Adrenal gland (tissue), 12 donors: ENCODE measurements around the gene LHX6. TPM values are rescaled to one million over a fixed set of nuclear protein-coding genes. Genes with fewer than 3 reads are reported as not detected.

Experiments used
- DNase-seq, 7 donors: peaks; one replicate each; pipeline ENCODE4 v3.0.0-alpha.2; 2019 to 2020
- H3K27ac ChIP-seq, 5 donors: fragments of 200-600 bp; sonication (generic) in 4 of 5; 1 replicate in 3 of 5; 2 replicates in 2 of 5; pipeline versions ENCODE4 v1.5.1 to v1.8.0; 2016 to 2020; ENCODE audit warnings: mild to moderate bottlenecking in 1 of 5
- H3K27me3 ChIP-seq: fragments of 200-600 bp; 2 replicates; pipeline ENCODE4 v1.8.0; 2021
- H3K36me3 ChIP-seq, 2 donors: fragments of 200-600 bp; replicated peaks in 1 of 2; 1 replicate in 1 of 2; 2 replicates in 1 of 2; pipeline versions ENCODE4 v1.5.1 to v1.8.0; 2018 to 2022
- H3K4me1 ChIP-seq, 2 donors: fragments of 200-600 bp; replicated peaks in 1 of 2; 1 replicate in 1 of 2; 2 replicates in 1 of 2; pipeline versions ENCODE4 v1.5.1 to v1.8.0; 2018 to 2021
- H3K4me3 ChIP-seq, 4 donors: fragments of 200-600 bp; sonication (generic) in 3 of 4; one replicate each; pipeline ENCODE4 v1.5.1; 2016 to 2018
- H3K9me3 ChIP-seq, 3 donors: fragments of 200-600 bp; sonication (generic) in 1 of 3; replicated peaks in 1 of 3; 1 replicate in 2 of 3; 2 replicates in 1 of 3; pipeline versions ENCODE4 v1.5.1 to v1.8.0; 2016 to 2021
- POLR2A ChIP-seq, 2 donors: fragments of 450-650 bp; IDR thresholded peaks; one replicate each; pipeline ENCODE4 v1.6.1; 2017; ENCODE audit warnings: antibody characterized with exemption in 2 of 2, mild to moderate bottlenecking in 2 of 2, moderate library complexity in 1 of 2
- WGBS, 4 donors: extraction: QIAGEN DNeasy Blood & Tissue Kit in 2 of 4; methylation state at CpG; one replicate each; pipeline versions ENCODE4 v1.1.5 to v1.1.7; 2013 to 2017; 5-methylcytosine and 5-hydroxymethylcytosine counted together
- intact Hi-C, 2 donors: fragments of 100-400 bp; cut with DNase I; formaldehyde crosslinking; loops; one replicate each; pipeline versions ENCODE4 v1.14.1 to v1.15.0; 2022 to 2023
- polyA plus RNA-seq, 3 donors: library from polyadenylated mRNA; stranded (reverse); fragments of 200-250 nt in 2 of 3; fragments of 350-450 nt in 1 of 3; fragmentation: Illumina TruSeq in 1 of 3; extraction: RNeasy Lipid Tissue Mini Kit (QIAGEN cat#74804) in 1 of 3; gene quantifications; one replicate each; pipeline ENCODE4 v1.2.3, GENCODE V29; 2013 to 2014
- total RNA-seq, 9 donors: library from RNA; depleted of rRNA in 4 of 9; stranded (reverse); fragments of >200 nt in 4 of 9; fragments of 120-200 nt in 1 of 9; fragmentation: NEBNext Ultra II Directional in 1 of 9; extraction: Animal tissue kit (Norgen Biotek cat#: 25700) in 1 of 9; gene quantifications; one replicate each; pipeline versions ENCODE4 v1.1.0 to v1.2.4, GENCODE V29; 2013 to 2023
- TF ChIP-seq, protein P1 (sequence below), 6 experiments: fragments of 450-650 bp in 4 of 6; fragments of 200-600 bp in 2 of 6; sonication (generic) in 1 of 6; IDR thresholded peaks; 1 replicate in 5 of 6; 2 replicates in 1 of 6; pipeline versions ENCODE4 v1.5.1 to v1.8.0; 2016 to 2021; ENCODE audit warnings: antibody characterized with exemption in 6 of 6, mild to moderate bottlenecking in 2 of 6, moderate library complexity in 1 of 6
- donor health status: healthy with polysubstance abuse.
- donor health status: Bipolar disorder and iron deficiency.
- donor health status: DM: yes; HTN: yes; CAD: no.
- donor health status: DM: no; HTN: no; CAD: no.
- donor health status: DM: no; HTN: no; CAD: no.
- donor health status: DM: yes; HTN: yes; CAD: no.

Gene LHX6
- total and polyA plus RNA-seq, 12 donors: 0.17 to 3.6 (median 1.5) TPM

DNA sequence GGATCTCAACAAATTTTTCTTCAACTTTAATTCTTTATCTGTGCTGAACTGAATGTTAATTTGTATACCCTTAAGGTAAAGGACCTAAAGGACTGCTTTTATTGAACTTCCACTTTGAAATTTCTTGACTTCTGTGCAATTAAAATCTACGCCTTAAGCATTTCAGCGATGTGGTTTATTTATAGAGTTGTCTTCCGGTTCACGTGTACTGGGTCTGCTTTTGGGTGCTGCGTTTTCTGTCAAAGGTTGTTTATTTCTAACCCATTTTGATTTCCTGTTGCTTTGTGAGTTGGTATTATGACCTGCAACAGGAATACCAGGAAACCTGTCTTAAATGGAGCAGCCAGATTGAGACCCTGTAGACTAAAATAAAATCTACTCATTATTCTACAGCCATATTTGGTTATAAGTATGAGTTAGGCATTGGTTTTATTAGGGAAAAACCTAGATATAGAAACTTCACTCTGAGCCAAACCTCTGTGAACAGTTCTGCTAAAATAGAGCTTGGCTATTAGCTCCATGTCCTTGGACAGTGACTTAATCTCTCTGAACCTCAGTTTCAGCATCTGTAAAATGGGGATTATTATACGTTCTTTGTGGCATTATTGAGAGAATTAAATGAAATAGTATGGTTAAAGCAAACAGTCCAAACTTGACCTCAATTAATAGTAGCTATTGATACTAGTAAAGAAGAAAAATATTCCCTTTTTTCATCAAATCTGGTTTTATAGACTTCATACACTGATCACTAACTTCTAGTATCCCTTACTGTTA, 39.5 kb upstream of the LHX6 start:
- H3K4me1 ChIP-seq: peaks cover 19 to 29% of the 10 kb centered on the region in 2 donors
- H3K9me3 ChIP-seq: no peaks in the 10 kb centered on the region
- WGBS, 4 donors: 86 to 90% (median 87%) methylated on average over 6 of the region's 6 CpGs
- no peaks in the 10 kb centered on the region for H3K27me3 ChIP-seq
- TF ChIP-seq, protein P1, sequence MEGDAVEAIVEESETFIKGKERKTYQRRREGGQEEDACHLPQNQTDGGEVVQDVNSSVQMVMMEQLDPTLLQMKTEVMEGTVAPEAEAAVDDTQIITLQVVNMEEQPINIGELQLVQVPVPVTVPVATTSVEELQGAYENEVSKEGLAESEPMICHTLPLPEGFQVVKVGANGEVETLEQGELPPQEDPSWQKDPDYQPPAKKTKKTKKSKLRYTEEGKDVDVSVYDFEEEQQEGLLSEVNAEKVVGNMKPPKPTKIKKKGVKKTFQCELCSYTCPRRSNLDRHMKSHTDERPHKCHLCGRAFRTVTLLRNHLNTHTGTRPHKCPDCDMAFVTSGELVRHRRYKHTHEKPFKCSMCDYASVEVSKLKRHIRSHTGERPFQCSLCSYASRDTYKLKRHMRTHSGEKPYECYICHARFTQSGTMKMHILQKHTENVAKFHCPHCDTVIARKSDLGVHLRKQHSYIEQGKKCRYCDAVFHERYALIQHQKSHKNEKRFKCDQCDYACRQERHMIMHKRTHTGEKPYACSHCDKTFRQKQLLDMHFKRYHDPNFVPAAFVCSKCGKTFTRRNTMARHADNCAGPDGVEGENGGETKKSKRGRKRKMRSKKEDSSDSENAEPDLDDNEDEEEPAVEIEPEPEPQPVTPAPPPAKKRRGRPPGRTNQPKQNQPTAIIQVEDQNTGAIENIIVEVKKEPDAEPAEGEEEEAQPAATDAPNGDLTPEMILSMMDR (IDR thresholded peaks at IDR 0.05): no peak
- no peak for TF ChIP-seq POLR2A (IDR thresholded peaks at IDR 0.05)
- H3K36me3 ChIP-seq: peaks cover 0 to 7% of the 10 kb centered on the region in 2 donors
- intact Hi-C loops: no loop called here
- no peak overlapping the region for H3K27ac ChIP-seq
- no peak for DNase-seq
- no peak overlapping the region for H3K4me3 ChIP-seq

DNA sequence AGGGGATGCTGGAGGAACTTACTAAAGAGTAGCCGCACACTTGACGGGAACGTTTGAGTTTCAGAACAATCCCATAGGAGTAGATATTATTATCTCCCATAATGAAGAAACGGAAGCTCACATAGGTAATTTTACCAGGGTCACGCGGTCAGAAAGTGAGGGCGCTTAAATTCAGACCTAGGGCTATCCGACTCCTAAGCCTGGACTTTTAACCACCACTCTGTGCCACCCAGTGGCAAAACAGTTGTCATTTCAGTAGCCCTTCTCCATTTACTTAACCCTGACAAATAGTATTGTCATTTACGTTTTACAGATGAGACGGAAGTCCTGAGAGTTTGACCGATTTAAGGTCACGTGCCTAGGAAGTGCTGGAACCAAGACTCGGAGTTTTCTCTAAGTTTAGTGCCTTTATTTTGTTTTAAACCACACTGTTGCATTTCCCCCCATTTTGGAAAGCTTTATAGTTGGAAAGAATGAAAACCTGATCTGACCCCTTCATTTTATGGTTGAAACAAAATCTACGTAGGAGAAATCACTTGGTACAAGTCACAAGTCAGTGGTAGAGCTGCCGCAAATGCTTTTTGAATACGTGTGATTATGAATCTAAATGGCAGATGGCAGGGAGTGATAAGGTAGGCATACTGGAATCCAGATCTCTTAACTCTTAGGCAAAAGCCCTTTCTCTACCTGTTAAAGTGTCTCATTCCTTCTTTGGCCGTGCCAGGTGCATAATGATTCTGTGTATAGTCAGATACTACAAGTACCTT, 36.6 kb upstream of the LHX6 start:
- DNase-seq: peak in 4 of 7 donors; percentile 14 to 24 (median 20)
- H3K27me3 ChIP-seq: no peaks in the 10 kb centered on the region
- intact Hi-C loops: no loop called here
- peaks cover 0 to 11% of the 10 kb centered on the region in 2 donors for H3K36me3 ChIP-seq
- H3K9me3 ChIP-seq: no peaks in the 10 kb centered on the region
- H3K4me3 ChIP-seq: peak overlapping the region; percentile 11 to 91 (median 56)
- 6 to 9% (median 7%) methylated on average over 14 to 17 of the region's 17 CpGs for WGBS, 4 donors
- H3K27ac ChIP-seq: peak overlapping the region; percentile 66 to 97 (median 88)
- H3K4me1 ChIP-seq: peaks cover 19 to 51% of the 10 kb centered on the region in 2 donors
- no peak for TF ChIP-seq POLR2A (IDR thresholded peaks at IDR 0.05)
- TF ChIP-seq, protein P1 (IDR thresholded peaks at IDR 0.05): no peak

DNA sequence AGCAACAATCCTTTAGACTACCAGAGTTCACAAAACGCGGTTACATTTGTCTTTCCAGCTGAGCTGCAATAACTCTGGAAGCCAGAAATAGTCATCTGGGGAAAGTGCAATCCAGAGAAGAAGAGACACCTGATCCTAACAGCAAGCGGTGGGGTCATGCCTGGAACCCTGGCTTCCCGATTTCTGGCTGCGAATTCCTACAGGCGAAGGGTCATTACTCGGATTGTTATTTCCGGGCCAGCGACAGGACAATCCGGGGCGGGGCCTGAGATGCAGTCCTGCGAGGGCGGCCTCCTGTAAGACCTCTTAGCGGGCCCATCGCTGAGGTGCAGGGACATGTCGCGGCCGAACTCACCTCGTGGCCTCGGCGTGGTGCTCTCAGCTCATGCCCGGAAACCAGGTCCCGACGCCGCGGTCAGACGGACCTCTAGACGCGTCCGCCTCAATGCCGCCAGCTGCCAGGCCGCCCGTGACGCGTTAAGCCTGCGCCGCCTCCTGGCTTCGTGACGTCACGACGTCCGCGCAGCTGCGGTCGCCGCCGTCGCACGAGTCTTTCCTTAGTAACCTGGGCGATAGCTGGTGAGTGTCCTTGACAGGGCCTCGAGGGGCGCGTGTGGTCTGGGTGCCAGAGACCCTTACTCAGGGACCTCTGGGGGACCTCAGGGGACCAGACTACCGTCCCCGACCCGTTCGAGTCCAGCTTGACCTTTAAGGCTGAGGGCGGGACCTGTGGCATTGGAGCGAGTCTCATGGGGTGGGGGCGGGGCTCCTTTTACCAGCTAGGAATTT, 35.8 kb upstream of the LHX6 start, which contains the start of the genes MRRF and RBM18:
Gene MRRF, plus strand, starts transcription at position 523 of the 789 bp plus-strand sequence. CDS start 6,010 bp downstream, outside the sequence.
Gene RBM18, minus strand, starts transcription at position 481 of the 789 bp plus-strand sequence. CDS start 3,348 bp downstream, outside the sequence.
- peak; percentile 53 to 62 for TF ChIP-seq POLR2A (IDR thresholded peaks at IDR 0.05)
- TF ChIP-seq, protein P1 (IDR thresholded peaks at IDR 0.05): peak in 1 of 6 experiments; percentile 18
- peaks cover 0 to 19% of the 10 kb centered on the region in 2 donors for H3K36me3 ChIP-seq
- 0% methylated on average over 12 to 60 of the region's 60 CpGs for WGBS, 4 donors
- H3K4me3 ChIP-seq: peak within 1 kb of the TSS; percentile 11 to 91 (median 56)
- no peaks in the 10 kb centered on the region for H3K27me3 ChIP-seq
- peak within 1 kb of the TSS; percentile 66 to 97 (median 88) for H3K27ac ChIP-seq
- peak; percentile 87 to 96 (median 92) for DNase-seq
- intact Hi-C loops: no loop called here
- peaks cover 19 to 51% of the 10 kb centered on the region in 2 donors for H3K4me1 ChIP-seq
- H3K9me3 ChIP-seq: no peaks in the 10 kb centered on the region
